ENCODE data around the gene TMTC4. TPM values are rescaled to one million over a fixed set of nuclear protein-coding genes. Genes with fewer than 3 reads are reported as not detected.
A peak's percentile ranks its signal among the peaks of the same experiment; 100 is the strongest.

Gene TMTC4
- total RNA-seq, 1 experiment from 2014 or later = 50.1 TPM

- H3K36me3 ChIP-seq (replicated peaks; ENCODE audit: control insufficient read depth, insufficient read depth, low read length) = peaks cover 3% of the 10 kb centered on the region
- H3K27me3 ChIP-seq (ENCODE audit: control insufficient read depth, insufficient read depth, low read length) = peaks cover 6% of the 10 kb centered on the region
- peak; percentile 100 for DNase-seq
- H3K4me3 ChIP-seq (ENCODE audit: insufficient read depth, low read depth, low read length) = peak overlapping the region; percentile 76
Measured at GRCh38 chr13:100674872-100675660, 471 bp upstream of the TMTC4 start.

- peaks cover 6% of the 10 kb centered on the region for H3K27me3 ChIP-seq (ENCODE audit: control insufficient read depth, insufficient read depth, low read length)
- H3K4me3 ChIP-seq (ENCODE audit: insufficient read depth, low read depth, low read length) = peak overlapping the region; percentile 64
- H3K36me3 ChIP-seq (replicated peaks; ENCODE audit: control insufficient read depth, insufficient read depth, low read length) = peaks cover 10% of the 10 kb centered on the region
- peak; percentile 88 for DNase-seq
Measured at GRCh38 chr13:100673713-100674571, 653 bp downstream of the TMTC4 start.

- H3K27me3 ChIP-seq (ENCODE audit: control insufficient read depth, insufficient read depth, low read length) = peaks cover 6% of the 10 kb centered on the region
- DNase-seq = peak; percentile 70
- H3K36me3 ChIP-seq (replicated peaks; ENCODE audit: control insufficient read depth, insufficient read depth, low read length) = peaks cover 11% of the 10 kb centered on the region
- H3K4me3 ChIP-seq (ENCODE audit: insufficient read depth, low read depth, low read length) = peak overlapping the region; percentile 64
Measured at GRCh38 chr13:100673376-100673712, 1.3 kb downstream of the TMTC4 start.

GRCh38 chr13:100671389-100672182 is 3.0 kb downstream of the TMTC4 start:
- H3K4me3 ChIP-seq (ENCODE audit: insufficient read depth, low read depth, low read length) = no peak overlapping the region
- DNase-seq = no peak
- peaks cover 6% of the 10 kb centered on the region for H3K27me3 ChIP-seq (ENCODE audit: control insufficient read depth, insufficient read depth, low read length)
- H3K36me3 ChIP-seq (replicated peaks; ENCODE audit: control insufficient read depth, insufficient read depth, low read length) = peaks cover 17% of the 10 kb centered on the region

GRCh38 chr13:100668408-100668807 is 6.2 kb downstream of the TMTC4 start:
- Histone ChIP-seq H3K27me3 (ENCODE audit: control insufficient read depth, insufficient read depth, low read length) (no peaks in the 10 kb centered on the region), H3K4me3 (ENCODE audit: insufficient read depth, low read depth, low read length) (no peak overlapping the region), H3K36me3 (replicated peaks; ENCODE audit: control insufficient read depth, insufficient read depth, low read length) (peaks cover 28% of the 10 kb centered on the region)
- no peak for DNase-seq

- no peak overlapping the region for H3K4me3 ChIP-seq (ENCODE audit: insufficient read depth, low read depth, low read length)
- DNase-seq = no peak
- no peaks in the 10 kb centered on the region for H3K27me3 ChIP-seq (ENCODE audit: control insufficient read depth, insufficient read depth, low read length)
- peaks cover 30% of the 10 kb centered on the region for H3K36me3 ChIP-seq (replicated peaks; ENCODE audit: control insufficient read depth, insufficient read depth, low read length)
Measured at GRCh38 chr13:100667894-100668293, 6.7 kb downstream of the TMTC4 start.

- Histone ChIP-seq H3K36me3 (replicated peaks; ENCODE audit: control insufficient read depth, insufficient read depth, low read length) (peaks cover 33% of the 10 kb centered on the region), H3K27me3 (ENCODE audit: control insufficient read depth, insufficient read depth, low read length) (no peaks in the 10 kb centered on the region), H3K4me3 (ENCODE audit: insufficient read depth, low read depth, low read length) (no peak overlapping the region)
- DNase-seq = no peak
Measured at GRCh38 chr13:100666124-100666523, 8.5 kb downstream of the TMTC4 start.

- Histone ChIP-seq H3K27me3 (ENCODE audit: control insufficient read depth, insufficient read depth, low read length) (no peaks in the 10 kb centered on the region), H3K36me3 (replicated peaks; ENCODE audit: control insufficient read depth, insufficient read depth, low read length) (peaks cover 34% of the 10 kb centered on the region), H3K4me3 (ENCODE audit: insufficient read depth, low read depth, low read length) (no peak overlapping the region)
- DNase-seq = no peak
Measured at GRCh38 chr13:100665403-100665802, 9.2 kb downstream of the TMTC4 start.

GRCh38 chr13:100664171-100664900 is 10.3 kb downstream of the TMTC4 start:
- Histone ChIP-seq H3K4me3 (ENCODE audit: insufficient read depth, low read depth, low read length) (no peak overlapping the region), H3K36me3 (replicated peaks; ENCODE audit: control insufficient read depth, insufficient read depth, low read length) (peaks cover 26% of the 10 kb centered on the region), H3K27me3 (ENCODE audit: control insufficient read depth, insufficient read depth, low read length) (no peaks in the 10 kb centered on the region)
- no peak for DNase-seq

- no peaks in the 10 kb centered on the region for H3K27me3 ChIP-seq (ENCODE audit: control insufficient read depth, insufficient read depth, low read length)
- H3K36me3 ChIP-seq (replicated peaks; ENCODE audit: control insufficient read depth, insufficient read depth, low read length) = peaks cover 18% of the 10 kb centered on the region
- no peak for DNase-seq
- no peak overlapping the region for H3K4me3 ChIP-seq (ENCODE audit: insufficient read depth, low read depth, low read length)
Measured at GRCh38 chr13:100662468-100663211, 12.0 kb downstream of the TMTC4 start.

- no peaks in the 10 kb centered on the region for H3K27me3 ChIP-seq (ENCODE audit: control insufficient read depth, insufficient read depth, low read length)
- DNase-seq = no peak
- H3K36me3 ChIP-seq (replicated peaks; ENCODE audit: control insufficient read depth, insufficient read depth, low read length) = peaks cover 18% of the 10 kb centered on the region
Measured at GRCh38 chr13:100660761-100661160, 13.8 kb downstream of the TMTC4 start.

GRCh38 chr13:100659578-100659977 is 15.0 kb downstream of the TMTC4 start:
- no peaks in the 10 kb centered on the region for H3K27me3 ChIP-seq (ENCODE audit: control insufficient read depth, insufficient read depth, low read length)
- no peak overlapping the region for H3K4me3 ChIP-seq (ENCODE audit: insufficient read depth, low read depth, low read length)
- peak; percentile 76 for DNase-seq
- peaks cover 16% of the 10 kb centered on the region for H3K36me3 ChIP-seq (replicated peaks; ENCODE audit: control insufficient read depth, insufficient read depth, low read length)

More at GRCh38 chr13:100660761-100661160, 13.8 kb downstream of the TMTC4 start:
- no peak overlapping the region for H3K4me3 ChIP-seq (ENCODE audit: insufficient read depth, low read depth, low read length)

GRCh38 chr13:100658363-100658762 is 16.2 kb downstream of the TMTC4 start:
- DNase-seq = no peak
- Histone ChIP-seq H3K27me3 (ENCODE audit: control insufficient read depth, insufficient read depth, low read length) (no peaks in the 10 kb centered on the region), H3K4me3 (ENCODE audit: insufficient read depth, low read depth, low read length) (no peak overlapping the region), H3K36me3 (replicated peaks; ENCODE audit: control insufficient read depth, insufficient read depth, low read length) (peaks cover 16% of the 10 kb centered on the region)
